H1 (cell line): ENCODE measurements around the gene RNFT2. TPM values are rescaled to one million over a fixed set of nuclear protein-coding genes. Genes with fewer than 3 reads are reported as not detected.

Experiments used
- CHD7 ChIP-seq: fragments of 300-600 bp; sonication (generic); IDR thresholded peaks from 2 replicates; pipeline ENCODE4 v1.7.1; 2012; ENCODE audit warnings: low read length, moderate library complexity, mild to moderate bottlenecking, inconsistent platforms; ENCODE audit not compliant: insufficient replicate concordance
- JUN ChIP-seq: IDR thresholded peaks from 2 replicates; pipeline ENCODE4 v1.6.1; 2011; ENCODE audit warnings: low read depth, mild to moderate bottlenecking, improper control_type of control experiment, low read length
- POU5F1 ChIP-seq: IDR thresholded peaks from 2 replicates; pipeline ENCODE4 v1.6.1; 2011; ENCODE audit warnings: low read depth, mild to moderate bottlenecking, low read length, moderate library complexity
- RBBP5 ChIP-seq: IDR thresholded peaks from 2 replicates; pipeline ENCODE4 v1.7.1; 2012; ENCODE audit warnings: low read depth, mild to moderate bottlenecking, inconsistent platforms, low read length, moderate library complexity, borderline replicate concordance
- polyA plus RNA-seq, 7 experiments: library from polyadenylated mRNA; depleted of rRNA in 3 of 7; stranded (reverse) in 5 of 7; unstranded in 2 of 7; fragments of >200 nt in 5 of 7; fragments of 200-250 nt in 2 of 7; gene quantifications; 1 replicate in 5 of 7; 2 replicates in 1 of 7; 4 replicates in 1 of 7; pipeline versions ENCODE4 v1.2.1 to v1.2.3, GENCODE V29; 2011 to 2013; ENCODE audit warnings: missing spikeins in 2 of 7, mixed read lengths in 2 of 7
- total RNA-seq: library from RNA; stranded (reverse); fragmentation: NEBNext Ultra II Directional; extraction: Animal tissue kit (Norgen Biotek cat#: 25700); gene quantifications from 2 replicates; pipeline ENCODE4 v1.2.1, GENCODE V29; 2021

RNFT2 gene
- total and polyA plus RNA-seq, 2 of the 8 experiments (the other 6 are each of a cell fraction or from before 2014, with no cell fraction given) = 14.2 to 33.1 TPM

GRCh38 chr12:116701432-116701831 lies 36.7 kb upstream of the RNFT2 start (continued):
- no peak for TF ChIP-seq CHD7
- no peak for TF ChIP-seq RBBP5
- TF ChIP-seq POU5F1 = no peak
- no peak for TF ChIP-seq JUN
